Adrenal gland (tissue), 12 donors: ENCODE measurements around the gene HIKESHI. TPM values are rescaled to one million over a fixed set of nuclear protein-coding genes. Genes with fewer than 3 reads are reported as not detected.

Source experiments
- DNase-seq, 7 donors: peaks; one replicate each; pipeline ENCODE4 v3.0.0-alpha.2; 2019 to 2020
- H3K27ac ChIP-seq, 5 donors: fragments of 200-600 bp; sonication (generic) in 4 of 5; 1 replicate in 3 of 5; 2 replicates in 2 of 5; pipeline versions ENCODE4 v1.5.1 to v1.8.0; 2016 to 2020; ENCODE audit warnings: mild to moderate bottlenecking in 1 of 5
- H3K27me3 ChIP-seq: fragments of 200-600 bp; 2 replicates; pipeline ENCODE4 v1.8.0; 2021
- H3K36me3 ChIP-seq, 2 donors: fragments of 200-600 bp; replicated peaks in 1 of 2; 1 replicate in 1 of 2; 2 replicates in 1 of 2; pipeline versions ENCODE4 v1.5.1 to v1.8.0; 2018 to 2022
- H3K4me1 ChIP-seq, 2 donors: fragments of 200-600 bp; replicated peaks in 1 of 2; 1 replicate in 1 of 2; 2 replicates in 1 of 2; pipeline versions ENCODE4 v1.5.1 to v1.8.0; 2018 to 2021
- H3K4me3 ChIP-seq, 4 donors: fragments of 200-600 bp; sonication (generic) in 3 of 4; one replicate each; pipeline ENCODE4 v1.5.1; 2016 to 2018
- H3K9me3 ChIP-seq, 3 donors: fragments of 200-600 bp; sonication (generic) in 1 of 3; replicated peaks in 1 of 3; 1 replicate in 2 of 3; 2 replicates in 1 of 3; pipeline versions ENCODE4 v1.5.1 to v1.8.0; 2016 to 2021
- POLR2A ChIP-seq, 2 donors: fragments of 450-650 bp; IDR thresholded peaks; one replicate each; pipeline ENCODE4 v1.6.1; 2017; ENCODE audit warnings: antibody characterized with exemption in 2 of 2, mild to moderate bottlenecking in 2 of 2, moderate library complexity in 1 of 2
- WGBS, 4 donors: extraction: QIAGEN DNeasy Blood & Tissue Kit in 2 of 4; methylation state at CpG; one replicate each; pipeline versions ENCODE4 v1.1.5 to v1.1.7; 2013 to 2017; 5-methylcytosine and 5-hydroxymethylcytosine counted together
- intact Hi-C, 2 donors: fragments of 100-400 bp; cut with DNase I; formaldehyde crosslinking; loops; one replicate each; pipeline versions ENCODE4 v1.14.1 to v1.15.0; 2022 to 2023
- polyA plus RNA-seq, 3 donors: library from polyadenylated mRNA; stranded (reverse); fragments of 200-250 nt in 2 of 3; fragments of 350-450 nt in 1 of 3; fragmentation: Illumina TruSeq in 1 of 3; extraction: RNeasy Lipid Tissue Mini Kit (QIAGEN cat#74804) in 1 of 3; gene quantifications; one replicate each; pipeline ENCODE4 v1.2.3, GENCODE V29; 2013 to 2014
- total RNA-seq, 9 donors: library from RNA; depleted of rRNA in 4 of 9; stranded (reverse); fragments of >200 nt in 4 of 9; fragments of 120-200 nt in 1 of 9; fragmentation: NEBNext Ultra II Directional in 1 of 9; extraction: Animal tissue kit (Norgen Biotek cat#: 25700) in 1 of 9; gene quantifications; one replicate each; pipeline versions ENCODE4 v1.1.0 to v1.2.4, GENCODE V29; 2013 to 2023
- TF ChIP-seq, protein P1 (sequence below), 6 experiments: fragments of 450-650 bp in 4 of 6; fragments of 200-600 bp in 2 of 6; sonication (generic) in 1 of 6; IDR thresholded peaks; 1 replicate in 5 of 6; 2 replicates in 1 of 6; pipeline versions ENCODE4 v1.5.1 to v1.8.0; 2016 to 2021; ENCODE audit warnings: antibody characterized with exemption in 6 of 6, mild to moderate bottlenecking in 2 of 6, moderate library complexity in 1 of 6
- donor health status: healthy with polysubstance abuse.
- donor health status: Bipolar disorder and iron deficiency.
- donor health status: DM: yes; HTN: yes; CAD: no.
- donor health status: DM: no; HTN: no; CAD: no.
- donor health status: DM: no; HTN: no; CAD: no.
- donor health status: DM: yes; HTN: yes; CAD: no.

The HIKESHI gene
- total and polyA plus RNA-seq, 12 donors: 30.4 to 48.2 (median 37.3) TPM

DNA sequence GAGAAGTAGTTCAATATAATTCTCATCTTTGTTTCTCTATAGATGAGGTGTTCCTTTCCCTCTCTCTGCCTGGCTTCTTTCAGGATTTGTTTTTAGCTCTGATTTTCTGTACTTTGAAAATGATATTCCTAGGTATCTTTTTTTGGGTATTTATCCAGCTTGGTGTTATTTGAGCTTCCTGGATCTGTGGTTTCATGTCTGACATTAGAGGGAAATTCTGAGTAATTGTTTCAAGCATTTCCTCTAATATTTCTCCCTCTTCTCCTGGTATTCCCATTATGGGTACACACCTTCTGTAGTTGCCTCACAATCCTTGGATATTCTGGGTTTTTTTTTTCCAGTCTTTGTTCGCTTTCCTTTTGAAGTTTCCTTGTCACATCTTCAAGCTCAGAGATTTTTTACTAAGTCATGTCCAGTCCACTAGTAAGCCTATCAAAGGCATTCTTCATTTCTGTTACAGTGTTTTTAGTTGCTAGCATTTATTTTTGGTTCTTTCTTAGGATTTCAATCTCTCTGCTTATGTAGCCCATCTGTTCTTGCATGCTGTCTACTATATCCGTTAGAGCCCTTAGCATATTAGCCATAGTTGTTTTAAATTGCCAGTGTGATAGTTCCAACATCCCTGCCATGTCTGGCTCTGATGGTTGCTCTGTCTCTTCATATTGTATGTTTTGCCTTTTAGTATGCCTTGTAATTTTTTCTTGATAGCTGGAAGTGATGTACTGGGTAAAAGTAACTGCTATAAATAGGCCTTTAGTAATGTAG is 78.4 kb downstream of the HIKESHI start:
- no peaks in the 10 kb centered on the region for H3K9me3 ChIP-seq
- no peaks in the 10 kb centered on the region for H3K27me3 ChIP-seq
- TF ChIP-seq, protein P1, sequence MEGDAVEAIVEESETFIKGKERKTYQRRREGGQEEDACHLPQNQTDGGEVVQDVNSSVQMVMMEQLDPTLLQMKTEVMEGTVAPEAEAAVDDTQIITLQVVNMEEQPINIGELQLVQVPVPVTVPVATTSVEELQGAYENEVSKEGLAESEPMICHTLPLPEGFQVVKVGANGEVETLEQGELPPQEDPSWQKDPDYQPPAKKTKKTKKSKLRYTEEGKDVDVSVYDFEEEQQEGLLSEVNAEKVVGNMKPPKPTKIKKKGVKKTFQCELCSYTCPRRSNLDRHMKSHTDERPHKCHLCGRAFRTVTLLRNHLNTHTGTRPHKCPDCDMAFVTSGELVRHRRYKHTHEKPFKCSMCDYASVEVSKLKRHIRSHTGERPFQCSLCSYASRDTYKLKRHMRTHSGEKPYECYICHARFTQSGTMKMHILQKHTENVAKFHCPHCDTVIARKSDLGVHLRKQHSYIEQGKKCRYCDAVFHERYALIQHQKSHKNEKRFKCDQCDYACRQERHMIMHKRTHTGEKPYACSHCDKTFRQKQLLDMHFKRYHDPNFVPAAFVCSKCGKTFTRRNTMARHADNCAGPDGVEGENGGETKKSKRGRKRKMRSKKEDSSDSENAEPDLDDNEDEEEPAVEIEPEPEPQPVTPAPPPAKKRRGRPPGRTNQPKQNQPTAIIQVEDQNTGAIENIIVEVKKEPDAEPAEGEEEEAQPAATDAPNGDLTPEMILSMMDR (IDR thresholded peaks at IDR 0.05): no peak
- no peak for TF ChIP-seq POLR2A (IDR thresholded peaks at IDR 0.05)
- no peaks in the 10 kb centered on the region for H3K36me3 ChIP-seq
- intact Hi-C loops: no loop called here
- WGBS, 4 donors: 87 to 93% (median 87%) methylated on average over 2 of the region's 2 CpGs
- H3K4me1 ChIP-seq: no peaks in the 10 kb centered on the region
- no peak for DNase-seq
- H3K4me3 ChIP-seq: no peak overlapping the region
- no peak overlapping the region for H3K27ac ChIP-seq

DNA sequence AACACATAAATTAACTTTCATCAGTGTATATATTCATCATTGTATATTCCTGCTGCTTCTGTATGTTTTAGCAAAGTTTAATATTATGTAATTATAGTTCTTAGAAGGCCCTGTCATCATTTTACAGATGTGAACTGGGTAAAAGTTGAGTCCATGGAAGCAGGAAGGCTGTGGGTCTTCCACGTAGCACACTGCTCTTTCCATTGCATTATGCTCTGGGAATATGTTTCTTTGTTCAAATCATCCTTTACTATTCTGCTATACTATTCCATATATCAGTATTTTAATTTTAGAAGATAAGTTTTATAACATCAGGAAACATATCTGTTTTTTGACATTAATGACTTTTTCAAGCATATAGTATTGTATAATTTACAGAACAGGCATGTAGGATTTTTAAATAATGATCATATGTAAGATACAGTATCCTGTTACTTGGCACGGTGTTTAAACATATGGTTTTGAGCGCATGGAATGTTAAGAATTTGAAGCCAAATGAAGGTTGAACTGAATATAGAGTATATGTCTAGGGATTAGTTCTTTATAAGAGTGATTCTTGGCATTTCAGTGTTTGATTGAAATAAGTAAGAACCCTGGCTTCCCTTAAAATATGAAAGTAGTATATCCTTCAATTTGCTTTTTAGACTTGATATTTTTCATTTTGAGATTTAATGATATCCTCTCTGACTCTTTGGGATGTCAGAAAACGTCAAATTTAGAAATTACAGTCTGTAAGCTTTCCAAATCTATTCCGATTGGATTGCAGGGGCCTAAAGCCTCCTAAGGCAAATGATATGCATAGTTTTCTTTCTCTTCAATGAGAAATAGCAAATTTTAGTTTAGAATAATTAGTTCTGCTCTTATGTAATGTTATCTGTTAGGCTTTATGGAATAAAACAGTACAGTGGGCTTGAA is 81.3 kb downstream of the HIKESHI start:
- Histone ChIP-seq H3K27ac (no peak overlapping the region), H3K27me3 (no peaks in the 10 kb centered on the region), H3K4me3 (no peak overlapping the region), H3K4me1 (no peaks in the 10 kb centered on the region), H3K36me3 (no peaks in the 10 kb centered on the region), H3K9me3 (no peaks in the 10 kb centered on the region)
- DNase-seq: no peak
- TF ChIP-seq, protein P1 (IDR thresholded peaks at IDR 0.05): no peak
- no peak for TF ChIP-seq POLR2A (IDR thresholded peaks at IDR 0.05)
- intact Hi-C loops: no loop called here
- 80 to 84% (median 82%) methylated on average over 5 of the region's 5 CpGs for WGBS, 4 donors

DNA sequence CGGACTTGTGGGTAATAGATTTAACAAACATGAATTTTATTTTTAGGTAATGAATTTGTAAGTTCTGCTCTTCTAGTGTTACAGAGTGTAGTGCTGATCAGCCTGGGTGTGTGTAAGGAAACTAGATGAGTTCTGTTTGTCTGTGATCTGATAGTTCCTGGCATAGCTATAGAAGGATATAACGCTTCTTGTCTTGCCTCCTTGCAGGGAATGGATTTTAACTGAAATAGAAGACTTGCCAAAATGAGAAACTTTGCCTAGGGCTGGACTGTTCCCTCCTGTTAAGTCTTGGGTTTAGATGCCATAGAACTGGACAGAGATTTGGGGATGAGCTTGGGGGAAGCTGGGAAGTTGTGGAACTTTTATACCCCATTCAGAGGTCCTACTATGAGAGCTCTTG is 84.2 kb downstream of the HIKESHI start:
- no peak overlapping the region for H3K27ac ChIP-seq
- no peaks in the 10 kb centered on the region for H3K36me3 ChIP-seq
- TF ChIP-seq POLR2A (IDR thresholded peaks at IDR 0.05): no peak
- TF ChIP-seq, protein P1 (IDR thresholded peaks at IDR 0.05): no peak
- WGBS, 4 donors: 88 to 98% (median 92%) methylated on average over 2 of the region's 2 CpGs
- no peak for DNase-seq
- intact Hi-C loops: no loop called here
- H3K9me3 ChIP-seq: no peaks in the 10 kb centered on the region
- no peaks in the 10 kb centered on the region for H3K27me3 ChIP-seq
- H3K4me3 ChIP-seq: no peak overlapping the region
- no peaks in the 10 kb centered on the region for H3K4me1 ChIP-seq

DNA sequence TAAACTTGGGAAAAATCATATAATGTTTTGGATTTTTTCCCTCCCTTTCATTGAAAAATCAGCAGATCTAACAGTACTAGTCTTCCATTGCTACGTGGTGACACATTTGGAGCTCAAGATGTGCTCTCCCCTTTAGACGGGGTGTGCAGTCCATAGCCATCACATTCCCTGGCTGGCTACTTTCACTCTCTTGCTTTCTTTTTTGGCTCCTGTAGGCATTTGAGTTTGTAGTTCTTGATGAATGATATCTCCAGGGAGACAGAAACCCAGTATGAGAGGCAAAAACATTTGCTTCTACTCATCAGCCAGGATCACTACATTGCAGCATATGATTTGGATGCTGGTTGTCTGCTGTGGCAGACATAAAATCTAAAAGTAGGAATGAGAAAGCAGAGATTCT is 84.7 kb downstream of the HIKESHI start:
- H3K27me3 ChIP-seq: no peaks in the 10 kb centered on the region
- H3K4me3 ChIP-seq: no peak overlapping the region
- no peak overlapping the region for H3K27ac ChIP-seq
- 84 to 92% (median 89%) methylated on average over 2 of the region's 2 CpGs for WGBS, 4 donors
- intact Hi-C loops: no loop called here
- no peaks in the 10 kb centered on the region for H3K36me3 ChIP-seq
- TF ChIP-seq, protein P1 (IDR thresholded peaks at IDR 0.05): no peak
- no peak for TF ChIP-seq POLR2A (IDR thresholded peaks at IDR 0.05)
- no peak for DNase-seq
- no peaks in the 10 kb centered on the region for H3K9me3 ChIP-seq
- no peaks in the 10 kb centered on the region for H3K4me1 ChIP-seq
